T47D (cell line): Measurements from ENCODE around the gene FNDC1.

ENCODE experiments used
- DNase-seq, 2 experiments: peaks; one replicate each; pipeline versions ENCODE4 v3.0.0 to v3.0.0-alpha.2; 2011 to 2012; ENCODE audit warnings: low read depth in 1 of 2, low spot score in 1 of 2
- JUND ChIP-seq: IDR thresholded peaks from 2 replicates; pipeline ENCODE4 v1.6.1; 2012; ENCODE audit warnings: low read depth
- in situ Hi-C: cut with HindIII; loops from 2 replicates; pipeline ENCODE4 v1.10.0; 2016; ENCODE audit warnings: low sequenced_read_pairs, low pct_unique_long_range_greater_than_20kb

Gene FNDC1

DNA sequence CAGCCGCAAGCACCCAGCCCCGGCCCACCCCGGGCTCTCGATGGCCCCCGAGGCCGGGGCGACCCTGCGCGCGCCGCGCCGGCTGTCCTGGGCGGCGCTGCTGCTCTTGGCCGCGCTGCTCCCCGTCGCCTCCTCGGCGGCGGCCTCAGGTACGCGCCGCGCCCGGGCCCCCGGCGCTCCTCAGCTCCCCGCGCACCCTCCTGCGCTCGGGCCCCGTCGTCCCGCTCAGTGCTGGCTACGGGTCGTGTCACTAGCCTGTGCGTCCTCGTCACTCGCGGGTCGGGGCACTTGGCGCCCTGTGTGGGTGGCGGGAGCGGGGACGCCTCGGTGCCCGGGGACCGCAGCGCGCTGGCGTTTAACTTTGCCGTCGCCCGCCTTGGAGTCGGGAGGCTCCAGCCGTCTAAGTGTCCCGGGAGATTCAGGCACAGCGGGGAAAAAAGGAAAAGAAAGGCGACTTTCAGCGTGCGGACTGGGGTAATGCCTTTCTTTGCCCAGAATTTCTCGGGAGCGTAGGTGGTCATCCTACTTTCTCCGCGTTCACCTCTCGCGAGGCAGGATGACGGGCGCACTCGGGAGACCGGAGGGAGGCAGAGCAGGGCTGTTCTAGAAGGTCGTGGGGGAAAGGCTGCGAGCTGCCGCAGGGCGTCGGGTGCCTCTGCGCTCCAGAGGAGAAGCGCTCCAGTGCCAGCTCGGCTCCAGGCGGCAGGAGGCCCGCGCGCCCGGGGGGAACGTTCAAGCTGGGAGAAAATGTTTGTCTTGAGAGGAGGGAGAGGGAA, 545 bp downstream of the FNDC1 start:
- DNase-seq, result no peak
- in situ Hi-C loops, result no loop called here
- no peak for TF ChIP-seq JUND

DNA sequence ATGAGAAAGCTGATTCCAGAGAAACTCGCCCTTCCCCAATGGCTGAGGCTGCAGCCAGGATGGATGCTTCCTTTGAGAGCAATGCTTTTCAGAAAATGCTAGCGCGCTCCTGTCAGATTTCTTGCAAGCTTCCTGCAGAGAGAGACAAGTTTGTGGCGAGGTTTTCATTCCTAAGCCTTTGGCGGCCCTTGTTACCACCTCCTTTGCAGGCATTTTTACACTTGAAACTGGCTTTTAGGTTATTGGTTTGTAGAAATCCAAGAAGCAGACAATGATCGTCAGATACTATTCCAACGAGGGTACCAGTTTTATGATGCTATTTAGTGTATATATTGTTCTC, 1.1 kb downstream of the FNDC1 start:
- in situ Hi-C loops, result no loop called here
- no peak for TF ChIP-seq JUND
- DNase-seq, result peak in 1 of 2 experiments; percentile 35

DNA sequence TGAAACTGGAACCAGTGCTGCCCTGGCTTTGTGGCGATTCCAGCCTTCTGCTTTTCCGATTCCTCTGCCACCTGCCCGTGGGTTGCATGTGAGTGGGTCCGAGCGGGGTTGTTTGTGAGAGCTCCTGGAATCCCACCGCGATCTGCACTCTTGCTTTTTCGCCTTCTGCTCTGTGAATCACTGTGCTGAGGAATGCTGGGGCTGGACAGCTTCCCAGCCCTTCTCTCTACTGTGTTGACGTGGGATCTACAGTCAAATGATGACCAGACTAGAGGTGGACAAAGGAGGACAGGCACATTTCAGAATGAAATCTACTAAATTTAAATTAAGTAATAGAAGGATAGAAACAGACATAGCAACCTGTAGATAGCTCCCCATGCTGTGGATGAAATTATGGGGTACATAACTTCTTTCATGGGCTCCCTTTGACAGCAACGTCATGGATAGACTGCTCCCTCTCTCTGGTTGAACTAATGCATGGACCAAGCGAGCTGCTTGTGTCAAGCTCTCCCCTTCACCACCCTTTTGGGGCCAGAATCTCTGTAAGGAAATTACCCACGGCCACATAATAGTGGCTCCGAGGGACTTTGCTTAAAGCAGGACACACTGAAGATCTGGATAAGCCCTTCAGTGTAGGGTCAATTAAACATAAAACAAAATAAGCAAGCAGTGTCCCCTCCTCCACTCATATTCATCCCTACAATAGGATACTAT, 2.0 kb downstream of the FNDC1 start:
- no peak for TF ChIP-seq JUND
- DNase-seq, result peak in 1 of 2 experiments; percentile 40
- in situ Hi-C loops, result no loop called here

DNA sequence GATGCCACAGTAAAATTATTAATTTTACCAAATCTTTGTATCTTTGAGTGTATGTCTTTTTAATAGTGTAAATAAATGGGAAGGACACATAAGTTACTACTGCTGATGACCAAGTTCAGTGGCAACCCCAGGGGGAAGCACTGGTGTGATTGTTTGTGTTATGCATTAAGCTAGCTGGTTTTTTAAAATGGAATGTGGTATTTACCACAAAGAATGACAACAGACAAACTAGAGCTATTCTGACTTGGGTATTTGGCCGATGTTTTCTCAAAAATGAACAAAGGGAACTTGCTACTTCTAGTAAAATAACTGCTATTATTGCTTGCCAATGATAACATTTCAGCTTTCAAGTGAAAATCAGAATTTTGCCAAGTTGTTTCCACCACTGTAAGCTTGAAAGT, 2.9 kb downstream of the FNDC1 start:
- no peak for DNase-seq
- in situ Hi-C loops, result no loop called here
- TF ChIP-seq JUND, result no peak

DNA sequence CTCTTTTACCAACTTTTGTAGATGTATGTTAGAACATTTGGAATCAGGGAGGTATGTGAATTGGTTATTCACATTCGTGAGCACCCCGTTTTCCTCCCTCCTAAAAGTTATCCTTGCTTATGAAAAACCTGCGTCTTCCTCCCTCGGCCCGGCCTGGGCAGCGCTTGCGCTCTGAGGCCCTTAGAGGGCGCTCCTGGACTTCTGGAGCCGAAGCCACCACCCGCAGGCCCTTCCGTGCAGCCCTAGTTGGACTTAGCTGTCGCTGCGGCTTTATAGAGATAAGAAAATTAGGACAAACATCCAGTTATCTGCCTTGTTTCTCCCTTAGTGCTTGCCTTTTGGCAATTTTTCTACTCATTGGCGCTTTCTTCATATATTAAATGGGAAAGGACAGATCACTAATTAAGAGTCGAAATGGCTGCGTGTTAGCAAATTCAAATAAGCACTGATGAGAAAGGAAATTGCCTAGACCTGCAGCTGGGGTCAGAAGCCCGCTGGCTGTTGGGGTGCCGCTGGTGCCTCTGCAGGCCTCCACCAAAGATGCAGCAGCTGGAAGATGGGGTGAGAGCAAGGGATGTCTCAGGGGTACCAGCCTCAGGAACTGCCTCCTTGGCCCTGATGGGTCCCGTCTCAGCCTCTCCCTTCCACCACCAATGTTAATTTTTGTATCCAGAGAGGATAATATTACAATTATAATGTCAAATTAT, 5.2 kb downstream of the FNDC1 start:
- TF ChIP-seq JUND, result no peak
- in situ Hi-C loops, result no loop called here
- DNase-seq, result peak; percentile 55 to 65

DNA sequence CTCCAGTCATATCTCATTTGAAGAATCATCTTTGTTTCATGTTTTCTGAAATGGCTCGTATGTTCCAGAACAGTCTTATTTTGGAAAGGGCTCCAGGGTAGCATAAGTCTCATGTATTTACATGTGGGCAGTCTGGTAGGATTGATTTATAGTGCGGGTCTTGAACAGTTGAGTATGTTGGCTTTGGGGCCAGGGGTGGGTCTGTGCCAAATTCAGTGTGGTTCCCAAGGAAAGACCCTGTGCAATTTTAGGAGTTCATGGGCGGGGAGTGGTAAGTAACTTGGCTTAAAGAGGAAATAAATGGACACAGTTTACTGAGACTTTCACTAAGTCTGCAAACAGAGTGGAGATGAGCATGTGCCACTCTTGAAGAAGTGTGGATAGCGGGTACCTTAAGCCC, 7.7 kb downstream of the FNDC1 start:
- in situ Hi-C loops, result no loop called here
- no peak for TF ChIP-seq JUND
- DNase-seq, result no peak

DNA sequence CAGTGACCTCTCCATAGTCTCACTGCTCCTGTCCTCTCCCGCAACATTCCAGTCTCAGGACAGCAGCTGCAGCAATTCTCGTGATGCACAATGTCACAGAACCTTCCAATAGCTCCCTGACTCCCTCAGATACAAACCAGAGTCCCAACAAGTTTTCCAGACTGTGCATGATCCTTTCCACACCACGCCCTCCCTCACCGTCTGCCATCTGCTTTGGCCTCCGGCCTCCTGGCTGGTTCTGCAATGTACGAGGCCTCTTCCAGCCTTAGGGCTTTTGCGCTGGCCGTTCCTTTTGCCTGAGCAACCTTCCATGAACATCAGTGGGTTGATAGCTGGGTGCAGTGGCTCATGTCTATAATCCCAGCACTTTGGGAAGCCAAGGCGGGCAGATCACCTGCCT, 9.6 kb downstream of the FNDC1 start:
- no peak for TF ChIP-seq JUND
- in situ Hi-C loops, result no loop called here

DNA sequence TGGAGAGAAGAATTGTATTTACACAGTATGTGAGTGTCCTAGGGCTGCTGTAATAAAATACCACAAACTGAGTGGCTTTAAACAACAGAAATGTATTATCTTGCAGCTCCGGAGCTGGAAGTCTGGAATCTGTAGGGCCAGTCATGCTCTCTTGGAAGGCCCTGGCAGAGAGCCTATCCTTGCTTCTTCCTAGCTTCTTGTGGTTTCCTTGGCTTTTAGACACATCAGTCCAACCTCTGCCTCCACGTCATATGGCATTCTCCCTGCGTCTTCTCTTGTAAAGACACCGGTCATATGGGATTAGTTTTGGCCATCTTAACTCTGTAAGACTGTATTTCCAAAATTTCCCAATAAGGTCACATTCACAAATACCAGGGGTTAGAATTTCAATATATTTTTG, 10.8 kb downstream of the FNDC1 start:
- in situ Hi-C loops, result no loop called here
- DNase-seq, result no peak
- TF ChIP-seq JUND, result no peak

More for the DNA sequence above, 9.6 kb downstream of the FNDC1 start:
- DNase-seq, result no peak

DNA sequence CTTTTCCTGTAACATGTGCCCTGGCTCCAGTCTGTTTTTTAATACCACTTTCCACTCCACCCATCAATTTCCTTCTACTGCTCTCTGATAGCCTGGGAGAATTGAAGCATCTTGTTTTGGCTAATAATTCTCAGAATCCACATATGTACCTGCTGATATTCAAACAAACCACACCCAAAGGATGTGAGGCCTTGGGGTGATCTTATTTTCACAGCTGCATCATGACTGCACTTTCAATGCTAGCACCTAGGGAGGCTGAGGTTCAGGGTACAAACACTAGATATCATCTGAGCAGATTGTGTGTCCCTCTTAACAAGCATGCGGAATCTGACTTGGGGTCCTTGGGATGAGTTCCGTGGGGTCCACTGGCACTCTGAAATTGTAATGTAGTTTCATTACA, 12.7 kb downstream of the FNDC1 start:
- DNase-seq, result no peak
- TF ChIP-seq JUND, result no peak
- in situ Hi-C loops, result no loop called here

DNA sequence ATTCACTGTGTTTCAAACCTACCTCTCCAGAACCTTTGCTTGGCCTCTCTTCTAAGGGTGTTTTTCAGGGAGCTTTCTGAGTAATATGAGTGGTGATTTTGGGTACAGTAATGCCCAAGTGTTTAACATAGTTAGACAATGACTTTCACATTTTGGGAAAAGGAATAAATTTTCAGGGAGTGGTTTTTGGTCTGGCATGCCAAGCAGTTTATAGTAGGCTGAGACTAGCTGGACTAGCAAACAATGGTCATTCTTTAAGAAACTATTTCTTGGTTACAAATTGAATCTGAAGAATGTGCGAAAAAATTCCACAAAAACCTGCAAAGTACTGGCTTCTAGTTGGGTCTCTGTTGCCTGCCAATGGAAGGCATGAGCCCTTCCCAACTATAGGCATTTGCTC, 15.4 kb downstream of the FNDC1 start:
- no peak for DNase-seq
- no peak for TF ChIP-seq JUND
- in situ Hi-C loops, result no loop called here

DNA sequence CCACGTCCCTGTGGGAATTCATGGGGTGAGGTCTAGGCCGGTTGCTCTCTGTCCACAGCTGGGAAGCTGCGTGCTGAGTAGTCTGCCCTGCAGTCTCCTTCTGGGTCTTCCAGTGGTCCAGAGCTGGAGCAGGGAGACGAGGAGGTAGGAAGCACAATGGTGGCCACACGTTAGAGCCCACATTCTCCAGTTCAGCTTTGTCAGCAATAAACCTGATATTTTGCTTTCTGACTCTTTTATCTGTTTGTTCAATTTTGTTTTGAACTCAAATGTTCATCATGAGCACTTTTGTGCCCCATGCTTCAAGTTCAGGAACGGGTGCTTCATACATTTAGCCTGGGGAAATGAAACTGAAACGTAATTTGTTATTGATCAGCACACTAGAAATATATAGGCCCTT, 21.3 kb downstream of the FNDC1 start:
- DNase-seq, result no peak
- no peak for TF ChIP-seq JUND
- in situ Hi-C loops, result no loop called here

DNA sequence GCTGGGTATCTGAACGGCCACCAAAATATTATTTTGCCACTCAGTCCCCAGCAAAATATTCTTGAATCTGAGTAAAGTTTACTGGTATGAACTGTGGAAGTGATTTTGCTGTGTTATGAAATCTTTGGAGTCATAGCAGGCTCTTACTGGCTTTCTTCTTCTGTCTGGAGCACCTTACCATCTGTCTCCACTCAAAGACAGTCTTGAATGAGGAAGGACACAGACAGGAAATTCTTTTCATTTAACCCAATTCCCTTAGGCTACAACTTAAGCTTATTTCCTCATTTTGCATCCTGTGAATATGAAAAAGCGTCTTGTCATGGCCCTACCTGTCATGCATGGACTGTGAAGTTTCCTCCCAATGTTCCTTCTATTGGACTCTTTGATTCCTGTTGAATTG, 24.7 kb downstream of the FNDC1 start:
- in situ Hi-C loops, result no loop called here
- TF ChIP-seq JUND, result no peak

DNA sequence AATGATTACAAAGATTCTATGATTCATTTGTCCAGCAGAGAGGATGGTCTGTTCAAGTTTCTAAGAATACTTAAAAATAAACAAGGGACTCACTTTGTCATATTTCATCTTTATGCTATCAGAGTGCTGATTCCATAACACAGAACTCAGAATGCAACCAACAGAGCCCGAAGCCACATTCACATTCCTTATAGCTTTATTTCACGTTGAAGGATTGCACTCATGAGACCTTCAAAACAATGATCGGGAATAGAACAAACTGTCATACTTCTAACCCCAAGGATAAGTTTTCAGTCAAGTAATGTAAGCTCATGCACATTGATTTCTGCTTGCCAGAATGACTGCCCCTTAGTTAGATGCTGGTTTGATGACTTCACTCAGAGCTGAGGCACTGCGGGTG, 25.2 kb downstream of the FNDC1 start:
- no peak for TF ChIP-seq JUND
- in situ Hi-C loops, result no loop called here
- no peak for DNase-seq

More for the DNA sequence above, 24.7 kb downstream of the FNDC1 start:
- DNase-seq, result no peak
